ENCODE measurements around the gene EPX. TPM values are rescaled to one million over a fixed set of nuclear protein-coding genes. Genes with fewer than 3 reads are reported as not detected.
"Not testable (repeated sequence)": the region's sequence is repeated elsewhere in the genome, so short reads cannot be mapped to it uniquely, and the experiment has no call there.

The EPX gene, protein sequence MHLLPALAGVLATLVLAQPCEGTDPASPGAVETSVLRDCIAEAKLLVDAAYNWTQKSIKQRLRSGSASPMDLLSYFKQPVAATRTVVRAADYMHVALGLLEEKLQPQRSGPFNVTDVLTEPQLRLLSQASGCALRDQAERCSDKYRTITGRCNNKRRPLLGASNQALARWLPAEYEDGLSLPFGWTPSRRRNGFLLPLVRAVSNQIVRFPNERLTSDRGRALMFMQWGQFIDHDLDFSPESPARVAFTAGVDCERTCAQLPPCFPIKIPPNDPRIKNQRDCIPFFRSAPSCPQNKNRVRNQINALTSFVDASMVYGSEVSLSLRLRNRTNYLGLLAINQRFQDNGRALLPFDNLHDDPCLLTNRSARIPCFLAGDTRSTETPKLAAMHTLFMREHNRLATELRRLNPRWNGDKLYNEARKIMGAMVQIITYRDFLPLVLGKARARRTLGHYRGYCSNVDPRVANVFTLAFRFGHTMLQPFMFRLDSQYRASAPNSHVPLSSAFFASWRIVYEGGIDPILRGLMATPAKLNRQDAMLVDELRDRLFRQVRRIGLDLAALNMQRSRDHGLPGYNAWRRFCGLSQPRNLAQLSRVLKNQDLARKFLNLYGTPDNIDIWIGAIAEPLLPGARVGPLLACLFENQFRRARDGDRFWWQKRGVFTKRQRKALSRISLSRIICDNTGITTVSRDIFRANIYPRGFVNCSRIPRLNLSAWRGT
- not detected for polyA plus RNA-seq

DNA sequence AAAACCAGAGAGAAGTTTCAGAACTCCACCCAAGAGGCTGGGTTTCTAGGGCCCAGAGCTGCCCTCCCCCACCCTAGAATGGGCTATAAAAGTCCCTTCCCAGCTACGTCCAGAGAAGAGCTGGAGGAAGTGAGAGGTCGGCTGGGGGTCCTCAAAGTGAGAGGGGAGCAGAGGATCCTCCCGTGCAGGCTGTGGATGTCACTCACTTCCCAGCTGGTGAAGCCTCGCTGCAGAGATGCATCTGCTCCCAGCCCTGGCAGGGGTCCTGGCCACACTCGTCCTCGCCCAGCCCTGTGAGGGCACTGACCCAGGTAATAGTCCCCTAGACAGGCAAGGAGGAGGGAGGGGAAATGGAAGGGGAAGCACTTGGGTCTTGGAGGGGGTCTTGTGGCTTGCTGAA, at the start of gene EPX:
TSS of gene EPX (plus strand) at position 115 of the 400 bp plus-strand sequence. CDS start at position 236, 121 bp downstream.
- Mint-ChIP-seq H3K4me1 (no peaks in the 10 kb centered on the region), H3K9me3 (no peaks in the 10 kb centered on the region), H3K4me3 (no peak within 1 kb of the TSS), H3K36me3 (no peaks in the 10 kb centered on the region), H3K27me3 (peaks cover 11% of the 10 kb centered on the region), H3K27ac (no peak within 1 kb of the TSS)

DNA sequence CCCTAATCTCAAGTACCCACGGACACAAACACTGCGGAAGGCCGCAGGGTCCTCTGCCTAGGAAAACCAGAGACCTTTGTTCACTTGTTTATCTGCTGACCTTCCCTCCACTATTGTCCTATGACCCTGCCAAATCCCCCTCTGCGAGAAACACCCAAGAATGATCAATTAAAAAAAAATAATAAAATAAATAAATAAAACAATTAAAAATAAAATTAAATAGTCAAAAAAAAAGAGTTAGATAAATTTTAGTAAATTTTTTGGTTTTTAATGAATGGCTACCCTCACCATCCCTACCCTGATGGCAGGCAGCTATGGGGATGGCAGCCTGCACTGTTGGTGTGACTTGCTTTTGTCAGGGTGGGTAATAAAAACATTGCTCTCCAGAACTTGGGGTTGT, 49.2 kb upstream of the EPX start:
- not testable (repeated sequence) for H3K27ac Mint-ChIP-seq, H3K4me1 Mint-ChIP-seq, H3K36me3 Mint-ChIP-seq, H3K4me3 Mint-ChIP-seq
- H3K27me3 Mint-ChIP-seq = peaks cover 19% of the 10 kb centered on the region
- H3K9me3 Mint-ChIP-seq = peaks cover 12 to 27% (median 14%) of the 10 kb centered on the region in 3 donors

DNA sequence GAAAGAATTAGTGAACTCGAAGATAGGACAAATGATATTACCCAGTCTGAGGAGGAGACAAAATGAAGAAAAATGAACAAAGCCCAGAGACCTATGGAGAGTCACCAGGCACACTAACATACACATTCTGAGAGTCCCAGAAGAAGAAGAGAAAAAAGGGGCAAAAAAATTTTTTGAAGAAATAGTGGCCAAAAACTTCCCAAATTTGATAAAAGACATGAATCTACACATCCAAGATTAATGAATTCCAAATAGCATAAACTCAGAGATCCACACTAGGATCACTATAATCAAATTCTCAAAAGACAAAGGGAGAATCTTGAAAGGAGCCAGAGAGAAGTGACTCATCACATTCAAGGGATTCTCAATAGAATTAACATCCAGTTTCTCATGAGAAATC, 47.7 kb upstream of the EPX start:
- no peak overlapping the region for H3K27ac Mint-ChIP-seq
- H3K36me3 Mint-ChIP-seq = peaks cover 3% of the 10 kb centered on the region
- H3K9me3 Mint-ChIP-seq = peaks cover 12 to 27% (median 17%) of the 10 kb centered on the region in 3 donors
- H3K4me1 Mint-ChIP-seq = no peaks in the 10 kb centered on the region
- peaks cover 19% of the 10 kb centered on the region for H3K27me3 Mint-ChIP-seq
- H3K4me3 Mint-ChIP-seq = no peak overlapping the region

GRCh38 chr17:58147930-58148434, 44.5 kb upstream of the EPX start, which contains the start of gene OR4D1:
Gene OR4D1, plus strand, starts transcription at chr17:58148384. Its CDS starts 6,770 bp downstream, at chr17:58155154.
- H3K36me3 Mint-ChIP-seq = peaks cover 8% of the 10 kb centered on the region
- H3K4me1 Mint-ChIP-seq = peaks cover 7 to 13% (median 9%) of the 10 kb centered on the region in 3 donors
- H3K27ac Mint-ChIP-seq = no peak within 1 kb of the TSS
- H3K4me3 Mint-ChIP-seq = no peak within 1 kb of the TSS
- peaks cover 23% of the 10 kb centered on the region for H3K27me3 Mint-ChIP-seq
- H3K9me3 Mint-ChIP-seq = peaks cover 12 to 27% (median 17%) of the 10 kb centered on the region in 3 donors

DNA sequence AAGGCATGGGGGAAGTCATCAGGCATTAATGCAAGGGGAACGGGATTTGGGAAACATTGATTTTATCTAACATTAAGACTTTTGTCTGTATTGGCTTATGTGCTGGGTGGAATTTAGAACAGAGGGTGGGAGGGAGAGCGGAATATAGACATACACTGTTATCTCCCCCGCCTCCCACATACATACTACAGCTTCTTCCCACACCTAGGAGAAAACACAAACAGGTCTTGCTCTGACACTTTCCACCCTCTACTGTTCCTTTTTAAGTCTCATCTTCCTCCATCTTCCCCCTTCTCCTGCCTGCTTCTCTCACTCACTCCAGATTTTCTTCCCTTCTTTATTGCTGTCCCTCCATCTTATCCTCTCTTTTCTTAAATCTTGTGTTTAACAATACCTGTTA, 43.9 kb upstream of the EPX start:
- H3K27me3 Mint-ChIP-seq = peaks cover 24% of the 10 kb centered on the region
- peaks cover 13 to 19% (median 15%) of the 10 kb centered on the region in 3 donors for H3K4me1 Mint-ChIP-seq
- H3K4me3 Mint-ChIP-seq = no peak overlapping the region
- no peak overlapping the region for H3K27ac Mint-ChIP-seq
- peaks cover 12 to 27% (median 17%) of the 10 kb centered on the region in 3 donors for H3K9me3 Mint-ChIP-seq
- H3K36me3 Mint-ChIP-seq = peaks cover 11% of the 10 kb centered on the region

DNA sequence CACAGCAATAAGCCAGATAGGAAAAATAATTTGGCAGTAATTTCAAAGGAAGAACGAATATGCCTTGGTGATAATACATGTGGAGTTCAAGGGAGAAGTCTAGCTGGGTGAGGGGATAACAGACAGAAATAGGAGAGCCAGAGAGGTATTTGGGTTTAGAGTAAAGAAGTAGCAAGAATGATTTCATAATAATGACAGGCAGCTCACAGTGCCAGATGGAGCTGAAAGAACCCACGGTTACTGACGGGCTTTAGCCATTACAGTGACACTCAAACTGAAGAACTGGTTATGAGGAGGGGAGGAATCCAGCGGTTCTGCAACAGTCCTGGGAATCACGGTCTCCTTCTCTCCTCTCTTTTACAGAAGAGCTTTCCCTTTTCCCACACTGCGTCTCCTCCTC, 42.1 kb upstream of the EPX start:
- Mint-ChIP-seq H3K4me3 (no peak overlapping the region), H3K4me1 (peaks cover 16 to 30% (median 22%) of the 10 kb centered on the region in 3 donors), H3K36me3 (peaks cover 8% of the 10 kb centered on the region), H3K27ac (no peak overlapping the region), H3K27me3 (peaks cover 26% of the 10 kb centered on the region), H3K9me3 (peaks cover 7 to 18% (median 9%) of the 10 kb centered on the region in 3 donors)

GRCh38 chr17:58153046-58153445, 39.5 kb upstream of the EPX start:
- peaks cover 11% of the 10 kb centered on the region for H3K36me3 Mint-ChIP-seq
- H3K4me1 Mint-ChIP-seq = peaks cover 27 to 42% (median 28%) of the 10 kb centered on the region in 3 donors
- peak overlapping the region in 2 of 3 donors; percentile 65 to 71 for H3K27ac Mint-ChIP-seq
- peaks cover 41% of the 10 kb centered on the region for H3K27me3 Mint-ChIP-seq
- peaks cover 0 to 6% (median 0%) of the 10 kb centered on the region in 3 donors for H3K9me3 Mint-ChIP-seq
- peak overlapping the region in 3 of 4 donors; percentile 47 to 92 (median 81) for H3K4me3 Mint-ChIP-seq

DNA sequence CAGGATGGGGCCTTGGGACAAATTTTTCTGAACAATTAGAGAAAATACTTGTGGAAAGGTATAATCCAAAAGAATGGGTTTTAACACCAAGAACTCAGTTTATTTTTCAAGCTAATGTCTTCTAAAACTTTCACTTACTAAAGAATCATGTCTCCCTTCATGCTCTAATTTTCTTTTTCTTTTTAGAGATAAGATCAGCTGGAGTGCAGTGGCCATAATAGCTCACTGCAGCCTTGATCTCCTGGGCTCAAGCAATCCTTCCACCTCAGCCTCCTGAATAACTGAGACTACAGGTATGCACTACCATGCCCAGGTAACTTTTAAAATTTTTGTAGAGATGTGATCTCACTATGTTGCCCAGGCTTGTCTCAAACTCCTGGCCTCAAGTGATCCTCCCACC, 38.9 kb upstream of the EPX start:
- H3K4me1 Mint-ChIP-seq = peaks cover 27 to 42% (median 28%) of the 10 kb centered on the region in 3 donors

DNA sequence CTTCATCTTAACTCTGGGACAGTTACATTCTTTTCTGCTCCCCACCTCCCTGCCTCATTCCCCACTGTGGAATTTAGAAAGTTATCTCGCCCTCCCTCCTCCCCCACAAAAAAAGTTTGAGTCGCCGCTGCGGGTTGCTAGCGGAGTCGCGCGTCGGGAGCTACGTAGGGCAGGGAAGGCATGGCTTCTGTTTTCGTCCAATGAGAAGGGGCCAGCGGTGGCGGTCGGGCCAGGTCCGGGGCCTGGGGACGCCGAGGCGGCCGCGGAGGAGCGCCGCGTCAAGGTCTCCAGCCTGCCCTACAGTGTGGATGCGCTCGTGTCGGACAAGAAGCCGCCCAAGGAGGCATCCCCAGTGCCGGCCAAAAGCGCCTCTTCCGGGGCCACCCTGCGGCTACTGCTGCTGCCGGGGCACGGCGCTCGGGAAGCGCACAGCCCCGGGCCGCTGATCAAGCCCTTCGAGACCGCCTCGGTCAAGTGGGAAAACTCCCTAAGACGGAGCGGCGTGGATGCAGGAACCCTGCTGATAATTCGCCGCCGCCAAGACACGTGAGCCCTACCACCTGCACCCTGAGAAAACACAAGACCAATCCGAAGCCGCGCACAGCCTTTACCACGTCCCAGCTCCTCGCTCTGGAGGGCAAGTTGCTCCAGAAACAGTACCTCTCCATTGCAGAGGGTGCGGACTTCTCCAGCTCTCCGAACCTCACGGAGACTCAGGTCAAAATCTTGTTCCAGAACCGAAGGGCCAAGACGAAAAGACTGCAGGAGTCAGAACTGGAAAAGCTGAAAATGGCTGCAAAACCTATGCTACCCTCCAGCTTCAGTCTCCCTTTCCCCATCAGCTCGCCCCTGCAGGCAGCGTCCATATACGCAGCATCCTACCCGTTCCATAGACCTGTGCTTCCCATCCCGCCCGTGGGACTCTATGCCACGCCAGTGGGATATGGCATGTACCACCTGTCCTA, 35.4 kb upstream of the EPX start:
- Mint-ChIP-seq H3K9me3 (peaks cover 0 to 3% (median 0%) of the 10 kb centered on the region in 3 donors), H3K27ac (peak overlapping the region in 2 of 3 donors; percentile 83 to 87), H3K4me1 (peaks cover 26 to 37% (median 27%) of the 10 kb centered on the region in 3 donors), H3K27me3 (peaks cover 35% of the 10 kb centered on the region), H3K4me3 (peak overlapping the region; percentile 71 to 96 (median 86)), H3K36me3 (peaks cover 8% of the 10 kb centered on the region)

More for the DNA sequence above, 38.9 kb upstream of the EPX start:
- Mint-ChIP-seq H3K27ac (no peak overlapping the region), H3K4me3 (peak overlapping the region in 2 of 4 donors; percentile 81 to 92), H3K9me3 (peaks cover 0 to 6% (median 0%) of the 10 kb centered on the region in 3 donors), H3K27me3 (peaks cover 38% of the 10 kb centered on the region), H3K36me3 (peaks cover 11% of the 10 kb centered on the region)

- H3K36me3 Mint-ChIP-seq = peaks cover 4% of the 10 kb centered on the region
- H3K9me3 Mint-ChIP-seq = peaks cover 0 to 3% (median 0%) of the 10 kb centered on the region in 3 donors
- H3K27ac Mint-ChIP-seq = no peak overlapping the region
- H3K4me3 Mint-ChIP-seq = no peak overlapping the region
- peaks cover 31% of the 10 kb centered on the region for H3K27me3 Mint-ChIP-seq
- H3K4me1 Mint-ChIP-seq = peaks cover 17 to 27% (median 18%) of the 10 kb centered on the region in 3 donors
Measured at GRCh38 chr17:58158181-58158580, 34.3 kb upstream of the EPX start.

- peaks cover 7 to 8% (median 7%) of the 10 kb centered on the region in 3 donors for H3K4me1 Mint-ChIP-seq
- peaks cover 0 to 3% (median 0%) of the 10 kb centered on the region in 3 donors for H3K9me3 Mint-ChIP-seq
- peaks cover 1% of the 10 kb centered on the region for H3K36me3 Mint-ChIP-seq
- peaks cover 27% of the 10 kb centered on the region for H3K27me3 Mint-ChIP-seq
- H3K4me3 Mint-ChIP-seq = no peak overlapping the region
- H3K27ac Mint-ChIP-seq = no peak overlapping the region
Measured at GRCh38 chr17:58161566-58161965, 31.0 kb upstream of the EPX start.

- Mint-ChIP-seq H3K27ac (no peak overlapping the region), H3K4me3 (no peak overlapping the region), H3K27me3 (peaks cover 36% of the 10 kb centered on the region), H3K4me1 (peaks cover 0 to 8% (median 8%) of the 10 kb centered on the region in 3 donors), H3K9me3 (peaks cover 0 to 7% (median 0%) of the 10 kb centered on the region in 3 donors), H3K36me3 (peaks cover 2% of the 10 kb centered on the region)
Measured at GRCh38 chr17:58165981-58166380, 26.5 kb upstream of the EPX start.

DNA sequence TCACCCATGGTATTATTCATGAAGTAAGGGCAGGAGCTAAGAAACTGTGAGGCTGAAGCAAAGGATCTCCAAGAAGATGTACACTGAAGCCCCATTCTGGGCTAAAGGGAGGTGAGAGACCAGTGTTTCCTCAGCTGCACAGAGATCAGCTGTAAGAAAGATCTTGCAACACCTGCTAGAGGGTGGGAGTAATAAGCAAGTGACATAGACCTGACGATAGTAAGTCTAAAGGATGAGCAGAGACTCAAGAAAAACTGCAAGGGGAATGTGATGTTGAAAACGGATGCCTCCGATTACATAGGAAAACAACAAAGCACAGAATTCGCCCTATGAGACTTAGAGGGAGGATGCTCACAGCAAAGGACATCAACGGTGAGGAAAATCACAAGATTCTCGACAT, 25.8 kb upstream of the EPX start, which contains the start of gene OR4D2:
TSS of gene OR4D2 (plus strand) at position 301 of the 400 bp plus-strand sequence. CDS start 2,674 bp downstream, outside the sequence.
- peaks cover 0 to 7% (median 0%) of the 10 kb centered on the region in 3 donors for H3K9me3 Mint-ChIP-seq
- H3K4me1 Mint-ChIP-seq = peaks cover 0 to 12% (median 8%) of the 10 kb centered on the region in 3 donors
- no peak within 1 kb of the TSS for H3K4me3 Mint-ChIP-seq
- peaks cover 2% of the 10 kb centered on the region for H3K36me3 Mint-ChIP-seq
- peaks cover 36% of the 10 kb centered on the region for H3K27me3 Mint-ChIP-seq
- no peak within 1 kb of the TSS for H3K27ac Mint-ChIP-seq

- H3K4me3 Mint-ChIP-seq = no peak overlapping the region
- H3K9me3 Mint-ChIP-seq = peaks cover 0 to 7% (median 0%) of the 10 kb centered on the region in 3 donors
- H3K4me1 Mint-ChIP-seq = peaks cover 0 to 18% (median 8%) of the 10 kb centered on the region in 3 donors
- peaks cover 26% of the 10 kb centered on the region for H3K27me3 Mint-ChIP-seq
- peaks cover 2% of the 10 kb centered on the region for H3K36me3 Mint-ChIP-seq
- no peak overlapping the region for H3K27ac Mint-ChIP-seq
Measured at GRCh38 chr17:58170622-58171021, 21.9 kb upstream of the EPX start.

All from IgD-negative memory B cell (primary cell).